ENCODE measurements around the gene PPP4R3C.

DNA sequence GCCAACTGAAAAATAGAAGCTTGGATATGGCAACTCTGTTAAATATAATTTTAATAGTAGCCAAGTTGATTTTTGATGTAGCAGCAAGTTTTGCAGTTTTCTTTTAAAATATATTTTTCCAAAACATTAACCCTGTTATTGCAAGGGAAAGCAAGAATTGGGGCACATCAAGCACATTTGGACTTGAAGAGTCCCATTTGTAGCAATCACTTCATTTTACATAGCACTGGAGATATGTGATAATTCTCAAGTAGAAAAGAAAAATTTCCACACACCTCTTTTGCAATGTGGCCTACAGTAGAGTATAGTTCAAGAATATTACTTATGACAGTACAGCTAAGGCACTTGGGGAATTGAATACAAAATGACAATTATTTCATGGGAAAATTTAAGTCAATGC, 1.9 kb upstream of the PPP4R3C start:
- TF ChIP-seq, protein P1, sequence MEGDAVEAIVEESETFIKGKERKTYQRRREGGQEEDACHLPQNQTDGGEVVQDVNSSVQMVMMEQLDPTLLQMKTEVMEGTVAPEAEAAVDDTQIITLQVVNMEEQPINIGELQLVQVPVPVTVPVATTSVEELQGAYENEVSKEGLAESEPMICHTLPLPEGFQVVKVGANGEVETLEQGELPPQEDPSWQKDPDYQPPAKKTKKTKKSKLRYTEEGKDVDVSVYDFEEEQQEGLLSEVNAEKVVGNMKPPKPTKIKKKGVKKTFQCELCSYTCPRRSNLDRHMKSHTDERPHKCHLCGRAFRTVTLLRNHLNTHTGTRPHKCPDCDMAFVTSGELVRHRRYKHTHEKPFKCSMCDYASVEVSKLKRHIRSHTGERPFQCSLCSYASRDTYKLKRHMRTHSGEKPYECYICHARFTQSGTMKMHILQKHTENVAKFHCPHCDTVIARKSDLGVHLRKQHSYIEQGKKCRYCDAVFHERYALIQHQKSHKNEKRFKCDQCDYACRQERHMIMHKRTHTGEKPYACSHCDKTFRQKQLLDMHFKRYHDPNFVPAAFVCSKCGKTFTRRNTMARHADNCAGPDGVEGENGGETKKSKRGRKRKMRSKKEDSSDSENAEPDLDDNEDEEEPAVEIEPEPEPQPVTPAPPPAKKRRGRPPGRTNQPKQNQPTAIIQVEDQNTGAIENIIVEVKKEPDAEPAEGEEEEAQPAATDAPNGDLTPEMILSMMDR (IDR thresholded peaks at IDR 0.05), result no peak
- no peak for TF ChIP-seq POLR2AphosphoS5 (IDR thresholded peaks at IDR 0.05)
